Upper lobe of right lung (tissue), 1 donor: ENCODE measurements around the gene INPP4B. TPM values are rescaled to one million over a fixed set of nuclear protein-coding genes. Genes with fewer than 3 reads are reported as not detected.

ENCODE experiments used
- ATAC-seq: fragments of 200-7000 bp; cut with Tn5 transposase; one replicate; pipeline ENCODE4 v1.9.1; 2020; ENCODE audit warnings: mild to moderate bottlenecking, moderate library complexity
- DNase-seq: peaks from one replicate; pipeline ENCODE4 v3.0.0-alpha.2; 2020
- H3K27ac ChIP-seq: fragments of 200-600 bp; one replicate; pipeline ENCODE4 v1.8.0; 2022
- H3K27me3 ChIP-seq: fragments of 200-600 bp; one replicate; pipeline ENCODE4 v1.8.0; 2022; ENCODE audit warnings: mild to moderate bottlenecking
- H3K36me3 ChIP-seq: fragments of 200-600 bp; one replicate; pipeline ENCODE4 v1.8.0; 2022
- H3K4me1 ChIP-seq: fragments of 200-600 bp; one replicate; pipeline ENCODE4 v1.8.0; 2022
- H3K4me3 ChIP-seq: fragments of 200-600 bp; one replicate; pipeline ENCODE4 v1.8.0; 2022; ENCODE audit warnings: mild to moderate bottlenecking
- H3K9me3 ChIP-seq: fragments of 200-600 bp; one replicate; pipeline ENCODE4 v1.8.0; 2022
- CTCF ChIP-seq: fragments of 200-600 bp; IDR thresholded peaks from one replicate; pipeline ENCODE4 v1.8.0; 2022; ENCODE audit warnings: antibody characterized with exemption
- intact Hi-C: fragments of 100-400 bp; cut with DNase I; formaldehyde crosslinking; loops from one replicate; pipeline ENCODE4 v1.11.0; 2022
- total RNA-seq: library from RNA; stranded (reverse); fragmentation: NEBNext Ultra II Directional; extraction: Animal tissue kit (Norgen Biotek cat#: 25700); gene quantifications from one replicate; pipeline ENCODE4 v1.2.1, GENCODE V29; 2021
- donor health status: DM: no; HTN: yes; CAD: no; lungs with severe emphysema.

Gene INPP4B
- total RNA-seq, 1 donor from 2014 or later = 20.7 TPM

- no peaks in the 10 kb centered on the region for H3K36me3 ChIP-seq
- H3K4me1 ChIP-seq = peaks cover 7% of the 10 kb centered on the region
- intact Hi-C loops = no loop called here
- H3K4me3 ChIP-seq = peak overlapping the region; percentile 11
- DNase-seq (no peak), ATAC-seq (no peak)
- no peak overlapping the region for H3K27ac ChIP-seq
- H3K27me3 ChIP-seq = no peaks in the 10 kb centered on the region
- H3K9me3 ChIP-seq = no peaks in the 10 kb centered on the region
- TF ChIP-seq CTCF = no peak
These were observed 280.3 kb downstream of the INPP4B start for GRCh38 chr4:142565771-142566170.

GRCh38 chr4:142563682-142564291 lies 282.3 kb downstream of the INPP4B start:
- H3K4me3 ChIP-seq = no peak overlapping the region
- H3K27me3 ChIP-seq = no peaks in the 10 kb centered on the region
- no peaks in the 10 kb centered on the region for H3K36me3 ChIP-seq
- no peak for TF ChIP-seq CTCF
- no peak overlapping the region for H3K27ac ChIP-seq
- ATAC-seq = no peak
- intact Hi-C loops = no loop called here
- peaks cover 12% of the 10 kb centered on the region for H3K4me1 ChIP-seq
- no peaks in the 10 kb centered on the region for H3K9me3 ChIP-seq
- DNase-seq = no peak

- no peak for DNase-seq
- ATAC-seq = no peak
- H3K9me3 ChIP-seq = no peaks in the 10 kb centered on the region
- no peaks in the 10 kb centered on the region for H3K36me3 ChIP-seq
- no peak for TF ChIP-seq CTCF
- no peak overlapping the region for H3K27ac ChIP-seq
- no peaks in the 10 kb centered on the region for H3K27me3 ChIP-seq
- intact Hi-C loops = no loop called here
- no peak overlapping the region for H3K4me3 ChIP-seq
- H3K4me1 ChIP-seq = peaks cover 6% of the 10 kb centered on the region
These were observed 286.1 kb downstream of the INPP4B start for GRCh38 chr4:142559986-142560385.

- Histone ChIP-seq H3K4me1 (peaks cover 6% of the 10 kb centered on the region), H3K27ac (no peak overlapping the region), H3K27me3 (no peaks in the 10 kb centered on the region), H3K4me3 (no peak overlapping the region), H3K9me3 (no peaks in the 10 kb centered on the region), H3K36me3 (no peaks in the 10 kb centered on the region)
- intact Hi-C loops = no loop called here
- DNase-seq (no peak), ATAC-seq (peak; percentile 41)
- TF ChIP-seq CTCF = no peak
These were observed 287.2 kb downstream of the INPP4B start for GRCh38 chr4:142558851-142559250.

- H3K27ac ChIP-seq = no peak overlapping the region
- no peaks in the 10 kb centered on the region for H3K36me3 ChIP-seq
- H3K4me3 ChIP-seq = no peak overlapping the region
- H3K4me1 ChIP-seq = peaks cover 6% of the 10 kb centered on the region
- intact Hi-C loops = no loop called here
- H3K9me3 ChIP-seq = no peaks in the 10 kb centered on the region
- TF ChIP-seq CTCF = no peak
- ATAC-seq (no peak), DNase-seq (no peak)
- H3K27me3 ChIP-seq = no peaks in the 10 kb centered on the region
These were observed 288.8 kb downstream of the INPP4B start for GRCh38 chr4:142557239-142557801.
